Parathyroid adenoma (tissue), 2 donors: Measurements from ENCODE around the gene UNC119.
"Not testable (repeated sequence)": the region's sequence is repeated elsewhere in the genome, so short reads cannot be mapped to it uniquely, and the experiment has no call there.

ENCODE experiments used
- H2AFZ ChIP-seq: fragments of 300-600 bp; sonication (generic); one replicate; pipeline ENCODE4 v1.7.0; 2017; ENCODE audit warnings: antibody characterized with exemption, mild to moderate bottlenecking
- H3K27ac ChIP-seq: fragments of 300-600 bp; sonication (generic); one replicate; pipeline ENCODE4 v1.7.0; 2017
- H3K27me3 ChIP-seq: fragments of 300-600 bp; sonication (generic); one replicate; pipeline ENCODE4 v1.7.0; 2017; ENCODE audit warnings: low read length; ENCODE audit not compliant: control insufficient read depth, insufficient read depth
- H3K36me3 ChIP-seq: fragments of 300-600 bp; sonication (generic); one replicate; pipeline ENCODE4 v1.7.0; 2017; ENCODE audit warnings: low read length; ENCODE audit not compliant: control insufficient read depth, insufficient read depth
- H3K4me1 ChIP-seq: fragments of 300-600 bp; sonication (generic); one replicate; pipeline ENCODE4 v1.7.0; 2017; ENCODE audit warnings: control low read depth
- H3K4me2 ChIP-seq: fragments of 300-600 bp; sonication (generic); one replicate; pipeline ENCODE4 v1.7.0; 2017; ENCODE audit warnings: low read length
- H3K4me3 ChIP-seq: fragments of 300-600 bp; sonication (generic); one replicate; pipeline ENCODE4 v1.7.0; 2017; ENCODE audit warnings: low read depth, low read length
- H3K79me2 ChIP-seq: fragments of 300-600 bp; sonication (generic); one replicate; pipeline ENCODE4 v1.7.0; 2017; ENCODE audit warnings: control low read depth
- H3K9ac ChIP-seq: fragments of 300-600 bp; sonication (generic); one replicate; pipeline ENCODE4 v1.7.0; 2017; ENCODE audit warnings: mild to moderate bottlenecking
- H3K9me3 ChIP-seq: fragments of 300-600 bp; sonication (generic); one replicate; pipeline ENCODE4 v1.7.0; 2017; ENCODE audit warnings: low read length; ENCODE audit not compliant: control insufficient read depth
- TF ChIP-seq, protein P1 (sequence below): fragments of 300-600 bp; sonication (generic); IDR thresholded peaks from one replicate; pipeline ENCODE4 v1.7.0; 2017; ENCODE audit warnings: antibody characterized with exemption, mild to moderate bottlenecking
- donor health status: primary hyperparathyroidism.

The UNC119 gene

DNA sequence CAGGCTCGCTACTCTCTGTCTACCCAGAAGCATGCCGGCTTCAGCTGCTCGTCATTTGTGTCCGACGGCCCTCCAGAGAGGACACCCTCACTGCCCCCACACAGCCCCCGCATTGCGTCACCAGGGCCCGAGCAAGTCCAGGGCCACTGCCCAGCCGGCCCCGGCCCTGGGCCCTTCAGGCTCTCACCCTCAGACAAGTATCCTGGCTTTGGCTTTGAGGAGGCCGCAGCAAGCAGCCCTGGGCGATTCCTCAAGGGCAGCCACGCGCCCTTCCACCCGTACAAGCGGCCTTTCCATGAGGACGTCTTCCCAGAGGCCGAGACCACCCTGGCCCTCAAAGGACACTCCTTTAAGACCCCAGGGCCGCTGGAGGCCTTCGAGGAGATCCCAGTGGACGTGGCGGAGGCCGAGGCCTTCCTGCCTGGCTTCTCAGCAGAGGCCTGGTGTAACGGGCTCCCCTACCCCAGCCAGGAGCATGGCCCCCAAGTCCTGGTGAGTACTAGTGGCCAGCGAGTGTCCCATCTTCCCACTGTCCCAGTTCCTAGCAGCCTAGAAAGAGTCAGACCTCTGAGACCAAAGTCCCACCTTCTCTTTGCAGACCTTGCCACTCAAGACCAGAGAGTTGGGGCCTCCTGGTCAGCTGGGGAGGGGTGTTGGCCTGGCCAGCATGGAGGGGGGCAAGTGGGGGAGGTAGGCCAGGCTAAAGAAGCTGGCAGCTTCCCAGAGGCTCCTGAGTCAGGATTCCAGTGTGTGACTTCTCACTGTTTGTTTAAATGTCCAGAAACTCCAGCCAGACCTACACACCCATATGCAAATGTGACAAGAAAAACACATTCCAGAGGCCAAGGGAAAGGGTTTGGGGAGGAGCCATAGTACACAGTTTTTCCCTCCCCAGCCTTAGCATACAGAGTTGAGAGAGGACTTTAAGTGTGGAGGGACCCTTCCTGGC lies 27.7 kb downstream of the UNC119 start:
- H3K9ac ChIP-seq, result no peak overlapping the region
- no peaks in the 10 kb centered on the region for H3K9me3 ChIP-seq
- TF ChIP-seq, protein P1, sequence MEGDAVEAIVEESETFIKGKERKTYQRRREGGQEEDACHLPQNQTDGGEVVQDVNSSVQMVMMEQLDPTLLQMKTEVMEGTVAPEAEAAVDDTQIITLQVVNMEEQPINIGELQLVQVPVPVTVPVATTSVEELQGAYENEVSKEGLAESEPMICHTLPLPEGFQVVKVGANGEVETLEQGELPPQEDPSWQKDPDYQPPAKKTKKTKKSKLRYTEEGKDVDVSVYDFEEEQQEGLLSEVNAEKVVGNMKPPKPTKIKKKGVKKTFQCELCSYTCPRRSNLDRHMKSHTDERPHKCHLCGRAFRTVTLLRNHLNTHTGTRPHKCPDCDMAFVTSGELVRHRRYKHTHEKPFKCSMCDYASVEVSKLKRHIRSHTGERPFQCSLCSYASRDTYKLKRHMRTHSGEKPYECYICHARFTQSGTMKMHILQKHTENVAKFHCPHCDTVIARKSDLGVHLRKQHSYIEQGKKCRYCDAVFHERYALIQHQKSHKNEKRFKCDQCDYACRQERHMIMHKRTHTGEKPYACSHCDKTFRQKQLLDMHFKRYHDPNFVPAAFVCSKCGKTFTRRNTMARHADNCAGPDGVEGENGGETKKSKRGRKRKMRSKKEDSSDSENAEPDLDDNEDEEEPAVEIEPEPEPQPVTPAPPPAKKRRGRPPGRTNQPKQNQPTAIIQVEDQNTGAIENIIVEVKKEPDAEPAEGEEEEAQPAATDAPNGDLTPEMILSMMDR, result no peak
- no peak overlapping the region for H3K4me2 ChIP-seq
- H2AFZ ChIP-seq, result peak overlapping the region; percentile 48
- H3K4me3 ChIP-seq, result no peak overlapping the region
- H3K4me1 ChIP-seq, result peaks cover 21% of the 10 kb centered on the region
- no peak overlapping the region for H3K27ac ChIP-seq
- no peaks in the 10 kb centered on the region for H3K79me2 ChIP-seq
- H3K27me3 ChIP-seq, result no peaks in the 10 kb centered on the region
- no peaks in the 10 kb centered on the region for H3K36me3 ChIP-seq

DNA sequence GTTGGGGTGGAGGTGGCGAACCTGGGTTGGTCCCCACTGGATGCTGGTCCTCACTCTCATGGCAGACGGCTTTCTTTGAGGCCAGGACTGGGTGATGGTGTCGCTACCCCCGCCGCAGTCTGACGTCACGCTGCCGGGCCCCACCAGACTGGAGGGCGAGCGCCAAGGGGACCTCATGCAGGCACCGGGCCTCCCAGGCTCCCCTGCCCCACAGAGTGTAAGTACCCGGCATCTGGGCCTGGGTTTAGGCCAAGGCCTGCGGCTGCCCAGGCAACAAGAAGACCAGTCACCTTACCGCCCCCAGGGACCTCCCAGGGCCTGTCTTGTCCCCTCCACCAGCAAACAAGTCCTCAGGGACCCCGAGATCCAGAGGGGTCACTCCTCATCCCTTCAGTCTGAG lies 28.5 kb downstream of the UNC119 start:
- H3K9me3 ChIP-seq, result no peaks in the 10 kb centered on the region
- H3K27me3 ChIP-seq, result no peaks in the 10 kb centered on the region
- H3K36me3 ChIP-seq, result no peaks in the 10 kb centered on the region
- H3K9ac ChIP-seq, result no peak overlapping the region
- no peaks in the 10 kb centered on the region for H3K79me2 ChIP-seq
- H3K27ac ChIP-seq, result no peak overlapping the region
- H2AFZ ChIP-seq, result no peak overlapping the region
- TF ChIP-seq, protein P1, result no peak
- H3K4me2 ChIP-seq, result no peak overlapping the region
- H3K4me1 ChIP-seq, result peaks cover 21% of the 10 kb centered on the region
- H3K4me3 ChIP-seq, result no peak overlapping the region

DNA sequence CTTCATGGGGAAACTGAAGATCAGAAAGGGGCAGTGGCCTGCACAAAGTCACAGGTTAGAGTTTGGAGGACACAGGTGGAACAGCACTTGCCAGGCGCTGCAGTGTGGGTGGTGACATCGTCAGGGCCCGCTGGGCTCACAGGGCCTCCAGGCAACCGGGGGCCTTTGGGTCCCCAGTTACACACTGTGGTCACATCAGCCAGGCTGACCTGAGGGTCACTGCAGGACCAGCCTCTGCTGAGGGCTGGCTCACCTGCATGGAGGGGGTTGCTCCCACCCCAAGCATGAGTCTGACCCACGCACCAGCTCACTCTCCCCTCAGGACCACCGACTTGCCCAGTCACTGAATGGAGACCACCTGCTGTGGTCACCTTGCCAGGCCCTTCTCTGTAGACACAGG lies 29.2 kb downstream of the UNC119 start:
- Histone ChIP-seq H3K36me3 (no peaks in the 10 kb centered on the region), H2AFZ (no peak overlapping the region), H3K9ac (no peak overlapping the region), H3K27ac (no peak overlapping the region), H3K4me2 (no peak overlapping the region), H3K4me1 (peaks cover 21% of the 10 kb centered on the region), H3K9me3 (no peaks in the 10 kb centered on the region), H3K27me3 (no peaks in the 10 kb centered on the region), H3K4me3 (no peak overlapping the region), H3K79me2 (no peaks in the 10 kb centered on the region)
- TF ChIP-seq, protein P1, result no peak

DNA sequence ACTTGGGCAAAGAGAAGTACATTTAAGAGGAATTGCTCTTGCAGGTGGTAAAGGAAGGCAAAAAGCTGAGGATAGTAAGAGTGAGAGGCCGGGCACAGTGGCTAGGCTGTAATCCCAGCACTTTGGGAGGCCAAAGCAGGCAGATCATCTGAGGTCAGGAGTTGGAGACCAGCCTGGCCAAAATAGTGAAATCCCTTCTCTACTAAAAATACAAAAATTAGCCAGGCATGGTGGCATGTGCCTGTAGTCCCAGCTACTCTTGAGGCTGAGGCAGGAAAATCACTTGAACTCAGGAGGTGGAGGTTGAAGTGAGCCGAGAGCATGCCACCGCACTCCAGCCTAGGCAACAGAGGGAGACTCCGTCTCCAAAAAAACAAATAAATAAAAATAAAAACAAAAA lies 30.1 kb downstream of the UNC119 start:
- not testable (repeated sequence) for H3K4me2 ChIP-seq, H3K27ac ChIP-seq, H3K4me3 ChIP-seq, H3K27me3 ChIP-seq, H3K9me3 ChIP-seq, H3K36me3 ChIP-seq, H3K79me2 ChIP-seq, H3K9ac ChIP-seq, H2AFZ ChIP-seq
- peaks cover 21% of the 10 kb centered on the region for H3K4me1 ChIP-seq

DNA sequence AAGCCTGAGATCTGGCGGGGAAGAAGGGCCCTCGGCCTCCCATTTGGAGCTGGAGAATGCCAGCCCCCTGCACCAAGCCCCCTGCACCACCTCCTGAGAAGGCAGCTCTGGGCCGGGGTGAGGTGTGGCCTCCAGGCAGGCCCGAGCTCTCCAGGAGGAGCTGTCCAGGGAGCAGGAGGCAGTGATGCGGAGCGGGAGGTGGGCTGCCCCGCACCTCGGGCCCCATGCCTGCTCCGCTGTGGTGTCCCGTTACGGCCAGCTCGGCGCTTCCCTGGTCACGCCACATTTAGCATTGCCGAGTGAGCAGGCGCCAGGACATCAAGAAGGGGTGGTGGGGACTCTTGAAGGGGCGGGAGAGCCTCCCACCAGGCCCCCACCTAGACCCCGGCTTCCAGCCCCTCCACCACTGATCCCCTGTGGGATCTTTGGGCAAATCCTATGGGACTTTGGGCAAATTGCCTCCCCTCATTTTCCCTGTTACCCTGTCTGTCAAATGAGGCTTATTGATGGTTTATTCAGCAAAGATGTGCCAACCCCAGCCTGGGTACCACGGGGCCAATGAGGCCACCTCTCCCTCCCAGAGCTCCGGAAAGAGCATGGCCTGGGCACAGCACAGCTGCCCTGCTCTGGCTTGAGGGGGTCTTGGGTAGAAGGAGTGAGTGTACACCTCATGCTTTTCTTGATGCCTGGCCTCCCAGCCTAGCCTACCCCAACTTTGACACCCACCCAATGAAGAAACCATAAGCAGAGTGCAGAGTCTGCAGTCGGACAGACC lies 30.9 kb downstream of the UNC119 start:
- peak overlapping the region; percentile 60 for H2AFZ ChIP-seq
- no peak overlapping the region for H3K4me3 ChIP-seq
- TF ChIP-seq, protein P1, result no peak

More for the DNA sequence above, 30.9 kb downstream of the UNC119 start:
- H3K4me1 ChIP-seq, result peaks cover 21% of the 10 kb centered on the region
- H3K36me3 ChIP-seq, result no peaks in the 10 kb centered on the region
- no peaks in the 10 kb centered on the region for H3K9me3 ChIP-seq
- peak overlapping the region; percentile 50 for H3K4me2 ChIP-seq
- no peaks in the 10 kb centered on the region for H3K79me2 ChIP-seq
- no peak overlapping the region for H3K9ac ChIP-seq
- no peaks in the 10 kb centered on the region for H3K27me3 ChIP-seq
- H3K27ac ChIP-seq, result peak overlapping the region; percentile 33
